ENCODE data around the gene HIGD1C.
"Not testable (repeated sequence)": the region's sequence is repeated elsewhere in the genome, so short reads cannot be mapped to it uniquely, and the experiment has no call there.

The HIGD1C gene

DNA sequence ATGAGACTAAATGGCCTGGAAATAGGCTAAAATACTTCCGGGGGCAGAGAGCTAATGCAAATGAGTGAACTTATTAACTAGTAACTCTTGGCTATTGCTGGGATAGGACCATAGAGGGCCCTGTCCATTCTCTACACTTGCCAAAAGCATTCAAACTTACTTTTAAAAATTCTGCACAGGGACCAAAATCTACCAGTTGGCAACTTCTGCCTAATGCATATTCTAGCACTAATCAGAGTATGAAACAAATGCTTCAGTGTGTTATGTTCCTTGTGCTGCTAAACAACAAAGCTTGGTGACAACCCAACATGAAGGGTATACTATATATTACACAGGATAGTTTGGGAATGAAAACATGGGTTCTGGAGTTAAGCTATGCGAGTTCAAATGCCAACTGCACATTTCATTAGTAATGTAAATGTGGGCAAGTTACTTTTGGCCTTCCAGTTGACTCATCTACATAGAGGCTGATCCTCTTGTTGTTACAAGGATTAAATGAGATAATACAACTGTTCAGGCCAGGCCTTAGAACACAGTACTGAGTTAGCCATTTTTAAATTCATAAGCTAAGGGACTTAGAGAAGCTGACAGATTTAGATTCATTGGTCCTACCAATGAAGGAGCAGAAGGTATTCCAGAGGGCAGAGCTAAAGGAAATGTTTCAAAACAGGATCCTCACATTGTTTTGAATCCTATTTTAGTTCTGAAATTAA is 32.4 kb downstream of the HIGD1C start:
- DNase-seq (ENCODE audit: low read depth in 2 of 2), result no peak

DNA sequence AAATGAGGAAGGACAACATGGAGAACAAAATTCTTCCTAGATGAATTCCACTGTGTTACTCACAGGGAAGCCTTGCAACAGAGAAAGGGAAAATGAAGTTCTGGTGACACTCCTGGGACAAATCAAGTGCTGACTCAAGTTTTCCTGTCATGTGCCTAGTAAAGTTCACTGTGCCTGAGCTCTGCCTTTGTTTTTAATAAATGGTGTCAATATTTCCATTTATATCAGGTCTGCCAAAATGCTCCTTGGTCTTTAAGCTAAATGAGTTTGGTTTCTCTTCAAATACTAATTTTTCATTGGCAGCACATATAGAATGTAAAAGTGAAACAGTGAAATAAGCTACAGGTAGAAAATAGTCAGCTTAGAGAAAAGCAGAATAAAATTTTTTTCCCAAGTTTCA is 33.0 kb downstream of the HIGD1C start:
- DNase-seq (ENCODE audit: low read depth in 2 of 2), result no peak

DNA sequence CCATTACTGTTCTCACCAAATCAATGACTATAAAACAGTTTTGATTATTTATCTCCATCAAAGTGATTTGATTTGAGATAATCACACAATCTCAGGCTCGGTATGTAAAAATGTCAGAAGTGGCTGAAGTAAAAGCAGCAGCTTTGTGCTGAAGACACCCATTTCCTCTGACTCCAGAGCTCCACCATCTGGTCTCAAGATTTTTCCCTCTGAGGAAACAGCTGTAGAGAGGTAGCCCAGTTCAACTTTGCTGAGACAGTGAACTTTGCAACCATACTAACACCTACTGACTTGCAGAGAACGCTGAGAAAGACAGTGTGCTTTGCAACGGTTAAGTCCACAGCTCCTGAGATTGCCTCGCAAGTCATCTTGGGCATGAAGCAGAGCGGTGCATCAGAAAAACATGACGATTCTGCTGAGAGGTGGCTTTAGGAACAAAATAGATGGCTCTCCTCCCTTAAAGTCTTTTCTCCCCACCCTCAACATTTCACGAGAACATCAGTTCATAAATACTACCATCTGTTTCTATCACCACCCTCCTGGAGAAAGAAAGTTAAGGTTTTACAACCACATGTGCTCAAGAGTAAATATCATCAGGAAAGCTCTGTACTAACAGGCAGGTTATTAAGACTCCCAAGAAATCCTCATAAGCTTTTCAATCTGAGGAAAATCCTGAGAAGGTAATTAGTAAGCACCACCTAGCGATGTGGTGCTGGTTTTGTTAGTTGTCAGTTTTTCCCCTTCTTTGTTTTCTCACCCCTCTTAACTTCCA is 34.8 kb downstream of the HIGD1C start:
- DNase-seq (ENCODE audit: low read depth in 2 of 2), result no peak

DNA sequence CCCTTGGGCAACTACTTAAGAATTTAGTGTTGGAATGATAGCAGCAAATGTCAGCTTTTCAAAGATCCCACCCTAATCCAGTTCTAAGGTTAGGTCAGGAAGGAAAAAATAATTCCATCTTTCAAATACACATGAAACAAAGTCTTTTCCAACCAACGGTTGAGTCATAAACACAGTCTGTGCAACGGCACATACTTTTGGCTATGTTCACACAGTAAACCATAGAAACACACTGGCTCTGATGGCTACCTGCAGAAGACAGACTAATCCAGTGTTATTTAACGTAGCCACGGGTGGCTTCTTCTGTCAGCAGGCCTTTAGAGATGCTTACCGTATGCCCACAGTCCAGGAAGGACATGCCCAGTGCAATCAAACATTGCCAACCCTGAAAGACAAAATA is 35.7 kb downstream of the HIGD1C start:
- DNase-seq (ENCODE audit: low read depth in 2 of 2), result no peak

DNA sequence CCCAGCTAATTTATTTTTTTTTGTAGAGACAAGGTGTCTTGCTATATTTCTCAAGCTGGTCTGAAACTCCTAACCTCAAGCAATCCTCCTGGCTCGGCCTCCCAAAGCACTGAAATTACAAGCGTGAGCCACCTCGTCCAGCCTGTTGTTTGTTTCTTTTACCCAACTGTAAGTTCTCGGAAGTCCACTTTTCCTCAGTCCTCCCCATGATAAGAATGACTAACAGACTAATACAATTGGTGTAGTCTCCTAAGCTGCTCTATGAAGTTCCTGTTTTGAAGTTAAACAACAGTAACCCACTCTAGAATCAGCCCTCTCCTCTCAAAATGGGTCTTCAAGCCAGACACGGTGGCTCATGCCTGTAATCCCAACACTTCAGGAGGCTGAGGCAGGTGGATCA is 36.5 kb downstream of the HIGD1C start:
- DNase-seq (ENCODE audit: low read depth in 2 of 2), result no peak

DNA sequence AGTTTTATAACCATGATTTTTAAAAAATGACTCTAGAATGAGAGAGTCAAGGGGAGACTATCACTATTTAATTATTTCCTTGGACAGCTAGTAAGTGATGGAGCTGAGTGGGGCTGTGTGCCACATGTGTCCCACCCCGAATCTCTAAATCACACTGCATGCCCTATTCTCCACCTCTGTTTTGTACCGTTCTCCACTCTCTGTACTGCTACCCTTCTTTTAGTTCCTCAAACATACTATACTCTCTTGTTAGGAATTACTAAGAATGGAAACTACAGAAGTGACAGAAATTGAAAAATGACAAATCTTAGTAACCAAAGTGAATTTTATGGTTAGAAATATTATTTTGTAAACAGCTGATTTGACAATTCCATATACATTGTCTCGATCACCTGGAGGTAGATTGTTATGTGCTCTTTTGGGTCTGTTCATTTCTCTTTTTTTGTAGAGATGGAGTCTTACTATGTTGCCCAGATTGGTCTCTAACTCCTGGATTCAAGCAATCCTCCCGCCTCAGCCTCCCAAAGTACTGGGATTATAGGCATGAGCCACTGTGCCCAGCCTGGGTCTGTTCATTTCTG is 37.9 kb downstream of the HIGD1C start:
- no peak for DNase-seq (ENCODE audit: low read depth in 2 of 2)

DNA sequence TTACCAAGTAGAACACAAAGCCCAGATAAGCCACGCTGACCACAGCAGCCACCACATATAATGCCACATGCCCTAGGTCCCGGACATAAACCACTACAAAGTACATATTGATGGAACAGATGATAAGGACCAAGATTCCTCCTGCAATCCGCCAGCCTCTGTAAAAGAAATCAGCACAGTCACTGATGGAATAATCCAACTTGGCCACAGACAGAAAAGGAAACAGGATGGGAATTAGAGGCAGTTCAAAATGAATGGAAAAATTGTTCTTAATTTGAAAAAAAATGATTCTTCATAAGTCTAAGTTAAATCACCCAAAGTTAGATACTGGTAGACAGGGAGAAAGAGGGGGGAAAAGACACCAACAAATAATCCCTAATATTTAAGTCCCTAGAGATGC is 38.4 kb downstream of the HIGD1C start:
- DNase-seq (ENCODE audit: low read depth in 2 of 2), result no peak

DNA sequence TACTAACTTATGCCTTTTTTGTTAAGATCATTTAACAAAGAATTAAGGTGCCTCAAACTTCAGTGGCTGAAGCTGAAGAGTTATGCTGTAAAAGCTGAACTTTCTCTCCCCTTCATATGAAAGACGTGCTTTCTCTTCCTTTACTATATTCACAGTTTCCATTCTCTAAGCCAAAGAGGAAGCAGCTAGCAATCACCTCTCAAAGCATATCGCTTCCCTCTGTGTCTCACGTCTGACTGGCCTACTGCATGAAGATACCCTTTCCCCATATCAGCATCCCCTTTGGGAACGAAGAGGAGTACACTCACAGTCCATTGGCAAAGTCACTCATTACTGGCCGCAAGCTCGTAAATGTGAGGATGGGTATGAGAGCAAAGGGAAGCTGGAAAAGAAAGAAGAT is 38.9 kb downstream of the HIGD1C start:
- no peak for DNase-seq (ENCODE audit: low read depth in 2 of 2)

DNA sequence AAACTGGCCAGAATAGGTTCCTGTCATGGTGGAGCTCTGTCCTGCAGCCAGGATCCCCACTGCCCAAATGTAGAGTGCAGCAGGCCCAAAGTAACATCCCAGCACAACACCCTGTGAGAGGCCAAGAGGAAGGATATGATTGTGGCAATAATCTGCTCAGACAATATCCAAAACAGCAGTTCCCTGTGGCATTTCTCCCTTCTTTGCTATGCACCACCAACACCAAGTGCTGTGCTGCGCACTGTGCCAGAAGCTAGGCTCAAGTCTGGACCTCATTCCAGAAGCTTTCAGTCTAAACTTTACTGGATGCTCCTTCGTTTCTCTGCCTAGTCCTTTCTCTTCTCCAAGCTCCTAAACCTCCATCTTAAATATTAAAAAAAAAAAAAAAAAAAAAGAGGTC is 40.5 kb downstream of the HIGD1C start:
- no peak for DNase-seq (ENCODE audit: low read depth in 2 of 2)

DNA sequence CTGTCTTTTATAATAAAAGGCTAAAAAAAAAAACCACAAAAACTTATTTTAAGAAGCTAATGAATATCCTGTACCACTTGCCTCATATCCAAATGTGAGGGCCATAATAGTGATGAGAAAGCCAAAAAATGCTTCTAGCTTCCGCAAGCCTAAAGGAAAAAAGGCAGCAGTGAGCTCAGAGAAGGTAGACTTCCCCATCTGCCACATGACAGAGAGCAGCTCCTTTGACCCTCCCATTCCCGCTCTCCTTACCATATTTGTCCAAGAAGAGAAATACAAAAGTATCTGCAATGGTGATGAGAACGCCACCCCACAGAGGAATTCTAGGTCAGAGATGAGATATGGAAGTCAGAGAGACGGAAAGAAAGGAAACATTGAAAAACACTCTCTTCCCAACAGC is 46.7 kb downstream of the HIGD1C start:
- DNase-seq (ENCODE audit: low read depth in 2 of 2), result no peak

DNA sequence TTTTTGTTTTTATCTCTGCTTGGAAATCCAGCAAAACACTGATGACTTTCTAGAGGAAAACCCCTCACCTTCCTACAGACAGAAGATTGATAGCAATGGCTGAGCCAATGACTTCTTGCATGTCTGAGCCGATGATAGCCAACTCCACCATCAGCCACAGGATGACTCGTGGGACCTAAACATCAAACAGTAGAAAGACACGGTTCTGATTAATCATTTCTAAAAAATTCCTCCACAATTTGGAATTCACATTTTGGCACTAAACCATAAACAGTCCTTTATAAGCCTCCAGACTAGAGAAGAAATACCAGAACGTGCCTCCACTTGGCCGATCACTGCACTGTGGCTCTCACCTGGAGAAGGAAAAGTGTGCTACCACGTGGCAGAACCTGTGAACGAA is 47.9 kb downstream of the HIGD1C start:
- DNase-seq (ENCODE audit: low read depth in 2 of 2), result no peak

DNA sequence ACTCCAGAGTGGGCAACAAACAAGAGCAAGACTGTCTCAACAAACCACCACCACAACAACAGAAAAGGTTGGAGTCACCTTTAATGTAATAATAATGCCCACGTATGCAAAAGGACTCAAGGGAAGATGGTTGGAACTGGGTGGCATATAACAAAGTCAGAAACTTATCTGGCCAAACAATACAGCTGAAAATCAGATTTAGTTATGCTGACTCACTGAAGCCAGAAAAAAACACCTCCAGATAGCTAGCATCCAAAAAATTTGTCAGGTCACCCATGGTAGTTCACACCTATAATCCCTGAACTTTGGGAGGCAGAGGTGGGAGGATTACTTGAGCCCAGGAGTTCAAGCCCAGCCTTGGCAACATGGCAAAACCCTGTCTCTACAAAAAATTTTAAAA is 49.5 kb downstream of the HIGD1C start:
- DNase-seq (ENCODE audit: low read depth in 2 of 2), result no peak

DNA sequence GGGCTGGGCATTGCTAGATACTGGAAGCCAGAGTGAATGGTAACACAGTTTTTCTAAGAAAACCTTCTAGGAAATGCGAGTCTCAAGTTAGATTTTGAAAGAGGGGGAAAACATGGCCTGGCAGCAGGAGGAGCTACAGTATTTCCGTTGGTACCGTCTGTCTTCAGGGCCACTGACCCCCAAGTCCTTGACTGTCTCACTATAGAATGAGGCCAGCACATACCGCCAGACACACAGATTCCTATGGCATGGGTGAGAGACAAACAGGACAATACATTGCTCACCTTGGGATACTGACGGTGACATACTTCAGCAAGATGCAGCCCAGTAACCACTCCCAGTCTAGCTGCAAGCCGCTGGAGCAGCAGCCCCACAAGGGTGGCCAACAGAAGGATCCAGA is 52.2 kb downstream of the HIGD1C start:
- DNase-seq (ENCODE audit: low read depth in 2 of 2), result no peak

DNA sequence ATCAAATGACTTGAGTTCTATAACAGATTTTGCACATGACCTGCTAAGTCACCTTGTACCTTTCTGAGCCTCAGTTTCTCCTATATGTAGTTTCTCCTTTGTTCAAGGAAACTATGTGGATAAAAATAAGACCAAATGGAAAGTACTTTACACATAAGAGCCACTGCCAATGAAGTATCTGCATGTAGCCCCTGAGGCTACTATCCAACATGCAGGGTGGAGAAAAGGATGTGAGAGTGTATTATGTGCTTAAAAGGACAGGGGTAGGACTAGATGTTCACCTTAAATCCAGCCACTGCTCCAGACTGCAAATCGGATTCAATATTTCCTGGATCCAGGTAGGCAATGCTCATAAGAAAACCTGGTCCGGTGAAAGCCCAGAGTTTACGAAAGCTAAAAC is 52.7 kb downstream of the HIGD1C start:
- no peak for DNase-seq (ENCODE audit: low read depth in 2 of 2)

DNA sequence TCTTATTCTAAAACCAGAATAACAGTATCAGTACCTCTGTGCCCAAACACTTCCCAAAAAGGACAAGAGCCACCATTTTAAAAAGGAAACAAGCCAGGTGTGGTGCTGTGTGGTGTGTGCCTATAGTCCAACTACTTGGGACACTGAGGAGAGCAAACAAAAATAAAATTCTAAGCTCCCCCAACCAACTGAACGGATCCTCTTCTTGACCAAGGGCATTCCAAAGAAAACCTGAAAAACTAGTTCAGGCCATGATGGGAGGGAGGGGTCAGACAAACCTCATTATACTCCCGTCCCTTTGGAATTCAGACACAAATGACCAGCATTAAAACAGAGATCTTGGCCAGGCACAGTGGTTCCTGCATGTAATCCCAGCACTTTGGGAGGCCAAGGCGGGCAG is 53.3 kb downstream of the HIGD1C start:
- DNase-seq (ENCODE audit: low read depth in 2 of 2), result no peak

DNA sequence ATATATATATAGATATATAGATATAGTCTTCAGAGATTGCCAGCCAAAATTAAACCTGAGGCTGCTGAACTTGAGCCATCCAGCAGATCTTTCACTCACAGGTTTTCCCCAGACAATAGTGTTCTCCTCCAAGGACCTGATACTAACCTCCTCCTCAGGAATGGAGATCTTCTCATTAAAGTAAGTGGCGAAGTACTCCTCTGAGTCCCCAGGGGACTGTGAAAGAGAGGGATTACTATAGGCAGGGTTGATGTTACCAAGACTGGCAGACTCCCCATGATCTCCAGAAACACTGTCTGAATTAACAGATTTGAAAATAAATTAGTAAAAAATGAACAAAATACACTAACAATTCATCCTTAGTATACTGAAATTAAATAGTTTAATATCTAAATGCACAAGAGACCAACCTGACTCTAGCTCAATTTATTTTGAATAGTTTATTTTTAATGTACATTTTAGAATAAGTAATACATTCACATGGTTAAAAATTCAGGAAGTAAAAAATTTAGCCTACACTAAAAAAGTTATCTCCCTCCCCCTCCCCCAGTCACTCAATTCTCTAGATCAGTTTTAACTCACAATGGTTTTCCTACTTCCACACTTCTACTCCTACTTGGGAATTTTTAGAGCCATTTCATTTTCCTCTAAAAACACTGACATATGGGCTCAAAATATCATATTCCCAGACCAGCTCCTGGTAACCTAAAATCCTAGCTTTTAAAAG is 56.1 kb downstream of the HIGD1C start:
- DNase-seq (ENCODE audit: low read depth in 2 of 2), result no peak

DNA sequence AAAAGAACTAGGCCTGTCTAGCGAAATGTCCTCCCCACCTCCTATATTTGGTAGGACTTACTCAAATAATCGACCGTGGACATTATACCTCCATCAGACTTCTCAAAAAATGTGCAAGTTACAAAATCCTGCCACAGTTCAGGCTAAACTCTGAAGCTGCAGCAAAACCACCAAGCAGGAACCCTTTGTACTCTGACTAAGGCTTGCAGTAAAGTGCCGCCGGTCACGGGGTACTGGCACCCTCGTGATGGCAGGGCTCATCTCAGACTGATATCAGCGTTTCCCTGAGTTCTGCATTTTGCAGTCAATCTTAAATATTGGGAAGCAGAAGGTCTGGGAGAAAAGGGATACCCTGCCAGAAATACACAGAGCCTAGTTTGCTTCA is 56.7 kb downstream of the HIGD1C start:
- DNase-seq (ENCODE audit: low read depth in 2 of 2), result no peak

DNA sequence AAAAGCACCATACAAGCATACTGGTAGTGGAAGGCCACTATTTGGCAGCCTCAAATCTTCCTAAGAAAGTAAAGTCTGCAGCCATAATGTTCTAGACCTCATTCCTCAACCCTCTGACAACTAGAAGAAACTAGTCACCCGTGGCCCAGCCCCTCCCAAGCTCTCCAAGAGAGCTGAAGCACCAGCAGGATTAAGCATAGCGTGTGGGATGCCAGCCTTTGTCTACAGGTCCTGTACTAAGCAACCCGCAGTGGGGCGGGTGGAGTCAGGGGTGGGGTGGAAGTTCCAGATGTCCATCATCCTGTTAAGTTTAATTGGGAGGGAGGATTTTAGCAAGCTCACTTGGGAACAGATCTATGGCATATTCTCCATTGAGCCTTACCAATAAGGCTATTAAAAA is 59.6 kb downstream of the HIGD1C start:
- DNase-seq (ENCODE audit: low read depth in 2 of 2), result no peak

DNA sequence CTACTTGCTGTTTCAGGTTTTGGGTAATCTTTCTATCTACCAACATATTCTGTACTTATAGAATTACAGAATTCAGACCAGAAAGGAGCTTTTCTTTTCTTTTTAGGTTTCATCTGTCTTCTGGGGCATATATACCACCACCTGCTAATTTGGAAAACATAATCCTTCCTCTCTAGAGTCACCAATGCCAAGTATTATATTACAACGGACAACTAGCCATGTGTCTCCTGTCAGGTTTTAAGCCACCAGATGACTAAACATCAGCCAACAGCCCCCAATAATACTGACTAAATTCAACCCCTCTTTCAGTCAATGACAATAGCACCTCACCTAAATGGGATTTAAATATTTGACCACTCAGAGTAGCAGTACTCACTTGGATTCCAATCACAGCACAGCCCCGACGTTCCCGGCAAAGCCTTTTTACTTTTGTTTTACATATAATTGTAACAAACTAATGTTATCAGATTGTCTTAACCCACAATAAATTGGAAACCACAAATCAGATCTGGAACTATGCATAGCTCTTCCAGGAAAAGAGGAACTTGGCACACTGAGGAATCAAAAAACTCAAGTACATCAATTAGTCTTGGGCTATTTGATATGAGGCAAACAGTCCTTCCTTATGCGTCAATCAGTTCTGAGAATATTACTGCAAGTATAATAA is 60.4 kb downstream of the HIGD1C start:
- no peak for DNase-seq (ENCODE audit: low read depth in 2 of 2)

DNA sequence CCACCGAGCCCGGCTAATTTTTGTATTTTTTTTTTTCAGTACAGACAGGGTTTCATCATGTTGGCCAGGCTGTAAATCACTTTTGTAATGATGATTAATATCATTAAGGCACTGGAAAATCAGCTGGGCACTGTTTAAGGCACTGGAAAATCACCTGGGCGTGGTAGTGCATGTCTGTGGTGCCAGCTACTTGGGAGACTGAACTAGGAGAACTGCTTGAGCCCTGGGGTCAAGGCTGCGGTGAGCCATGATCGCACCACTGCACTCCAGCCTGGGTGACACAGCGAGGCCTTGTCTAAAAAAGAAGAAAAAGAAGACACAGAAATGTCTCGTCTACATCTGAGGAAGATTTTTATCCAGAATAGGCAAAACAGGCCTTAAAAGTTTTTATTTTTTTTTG is 61.1 kb downstream of the HIGD1C start:
- DNase-seq (ENCODE audit: low read depth in 2 of 2), result no peak

DNA sequence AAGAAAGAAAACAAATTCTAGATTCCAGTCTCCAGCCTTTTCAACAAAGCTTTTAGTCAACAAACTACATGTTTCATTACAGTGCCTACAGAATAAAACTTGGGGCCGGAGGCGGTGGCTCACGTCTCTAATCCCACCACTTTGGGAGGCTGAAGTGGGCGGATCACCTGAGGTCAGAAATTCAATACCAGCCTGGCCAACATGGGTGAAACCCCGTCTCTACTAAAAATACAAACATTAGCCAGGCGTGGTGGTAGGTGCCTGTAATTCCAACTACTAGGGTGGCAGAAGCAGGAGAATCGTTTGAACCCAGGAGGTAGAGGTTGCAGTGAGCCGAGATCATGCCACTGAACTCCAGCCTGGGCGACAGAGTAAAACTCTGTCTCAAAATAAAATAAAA is 62.1 kb downstream of the HIGD1C start:
- DNase-seq (ENCODE audit: low read depth in 2 of 2), result not testable (repeated sequence)

DNA sequence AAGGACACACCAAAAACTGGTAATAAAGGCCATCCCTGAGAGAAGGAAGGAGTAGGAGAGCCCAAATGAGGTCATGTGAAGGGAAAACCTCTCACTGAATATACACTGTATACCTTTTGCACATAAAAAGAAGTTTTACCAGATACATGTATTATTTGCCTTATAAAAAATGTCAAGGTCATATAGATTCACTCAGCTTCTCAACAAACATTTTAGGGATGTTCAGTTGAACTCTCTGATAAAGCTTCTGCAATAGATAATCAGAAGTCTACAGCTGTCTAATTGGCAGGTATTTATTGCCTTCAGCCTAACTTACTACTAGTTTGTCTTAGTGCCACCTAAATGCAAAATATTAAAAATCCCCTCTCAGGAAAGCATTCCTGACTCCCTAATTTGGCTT is 65.1 kb downstream of the HIGD1C start:
- no peak for DNase-seq (ENCODE audit: low read depth in 2 of 2)

Measured in stimulated activated CD8-positive, alpha-beta memory T cell treated with anti-CD3 and anti-CD28 coated beads, Interleukin-2, amount 100 ng/mL, for 48 hours (primary cell).